Measurements from ENCODE around the gene EML4.
A peak's percentile ranks its signal among the peaks of the same experiment; 100 is the strongest.

GRCh38 chr2:42360890-42361727 is 192.0 kb downstream of the EML4 start, which contains the start of gene COX7A2L:
- TF ChIP-seq CTCF (IDR thresholded peaks at IDR 0.05): peak; percentile 65
- peak; percentile 75 for TF ChIP-seq POLR2AphosphoS5 (IDR thresholded peaks at IDR 0.05; ENCODE audit: low read depth, low read length)
- TF ChIP-seq REST (IDR thresholded peaks at IDR 0.05; ENCODE audit: insufficient read depth in 1 of 2, low read depth in 2 of 2, low read length in 1 of 2): no peak
- no peak for TF ChIP-seq TCF7L2 (IDR thresholded peaks at IDR 0.05; ENCODE audit: low read depth, low read length)

Data from Panc1 (cell line).